GM23248 (cell line): Measurements from ENCODE around the gene CBX1.

ENCODE experiments used
- EZH2 ChIP-seq: fragments of 200-600 bp; sonication (generic); IDR thresholded peaks from 2 replicates; pipeline ENCODE4 v1.6.1; 2018; ENCODE audit warnings: antibody characterized with exemption, mild to moderate bottlenecking; ENCODE audit not compliant: insufficient read depth, poor library complexity, severe bottlenecking
- EZH2phosphoT487 ChIP-seq: fragments of 200-600 bp; sonication (generic); IDR thresholded peaks from 2 replicates; pipeline ENCODE4 v1.6.1; 2018; ENCODE audit warnings: antibody characterized with exemption, moderate library complexity, mild to moderate bottlenecking, low read depth; ENCODE audit not compliant: insufficient read depth

DNA sequence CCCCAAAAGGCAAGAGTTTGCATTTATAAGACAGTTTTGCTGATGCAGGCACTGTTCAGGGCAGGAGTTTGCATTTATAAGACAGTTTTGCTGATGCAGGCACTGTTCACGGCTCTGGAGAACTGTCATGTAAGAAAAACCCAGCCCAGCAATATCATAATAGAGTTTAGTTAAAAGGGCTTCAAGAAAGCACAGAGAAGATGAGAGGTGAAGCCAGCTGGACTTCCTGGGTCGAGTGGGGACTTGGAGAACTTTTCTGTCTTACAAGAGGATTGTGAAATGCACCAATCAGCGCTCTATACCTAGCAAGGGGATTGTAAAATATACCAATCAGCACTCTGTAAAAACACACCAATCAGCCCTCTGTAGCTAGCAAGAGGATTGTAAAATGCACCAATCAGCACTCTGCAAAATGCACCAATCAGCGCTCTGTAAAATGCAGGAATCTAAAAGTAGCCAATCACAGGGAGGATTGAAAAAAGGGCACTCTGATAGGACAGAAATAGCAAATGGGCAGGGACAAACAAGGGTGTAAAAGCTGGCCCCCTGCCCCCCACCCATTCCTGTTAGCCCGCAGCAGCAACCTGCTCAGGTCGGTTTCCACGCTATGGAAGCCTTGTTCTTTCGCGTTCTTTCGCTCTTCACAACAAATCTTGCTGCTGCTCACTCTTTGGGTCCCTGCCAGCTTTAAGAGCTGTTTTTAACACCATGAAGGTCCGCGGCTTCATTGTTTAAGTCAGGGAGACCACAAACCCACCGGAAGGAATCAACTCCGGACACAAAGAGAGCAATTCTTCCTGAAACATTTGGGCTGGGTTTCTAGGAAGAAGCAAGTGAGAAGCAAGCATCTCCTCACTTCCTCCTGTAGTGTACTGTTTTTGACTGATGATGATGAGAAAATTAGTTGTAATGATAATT is 1.8 kb upstream of the CBX1 start:
- TF ChIP-seq EZH2 (no peak), EZH2phosphoT487 (no peak)
